Bronchial epithelial cell (primary cell): ENCODE measurements around the gene ARHGEF38. TPM values are rescaled to one million over a fixed set of nuclear protein-coding genes. Genes with fewer than 3 reads are reported as not detected.
A peak's percentile ranks its signal among the peaks of the same experiment; 100 is the strongest.

Experiments
- DNase-seq: peaks from one replicate; pipeline ENCODE4 v3.0.0-alpha.2; 2010; ENCODE audit warnings: low read depth
- FAIRE-seq: peaks from 2 replicates; lab custom pipeline; 2011; peaks lifted over from hg19 to GRCh38; lab: Jason Lieb, UNC
- H3K27me3 ChIP-seq: 2 replicates; pipeline ENCODE4 v1.5.1; 2011; ENCODE audit warnings: low read length; ENCODE audit not compliant: control insufficient read depth, insufficient read depth
- H3K36me3 ChIP-seq: 2 replicates; pipeline ENCODE4 v1.5.1; 2011; ENCODE audit warnings: low read length; ENCODE audit not compliant: control insufficient read depth, insufficient read depth
- H3K4me3 ChIP-seq: 2 replicates; pipeline ENCODE4 v1.5.1; 2011; ENCODE audit warnings: mild to moderate bottlenecking, low read depth, low read length, control low read depth
- CTCF ChIP-seq: IDR thresholded peaks from 2 replicates; pipeline ENCODE4 v1.5.1; 2011; ENCODE audit warnings: mild to moderate bottlenecking, moderate library complexity, low read length, control low read depth, inconsistent platforms; ENCODE audit not compliant: insufficient read depth, severe bottlenecking
- total RNA-seq: library from RNA; depleted of rRNA; stranded (reverse); fragments of >200 nt; gene quantifications from 2 replicates; pipeline ENCODE4 v1.2.1, GENCODE V29; 2014

Gene ARHGEF38
- total RNA-seq, 1 donor from 2014 or later = not detected

- no peak overlapping the region for H3K4me3 ChIP-seq
- TF ChIP-seq CTCF = no peak
- no peak for DNase-seq
- no peak for FAIRE-seq
- H3K27me3 ChIP-seq = no peaks in the 10 kb centered on the region
- no peaks in the 10 kb centered on the region for H3K36me3 ChIP-seq
Observed at GRCh38 chr4:105645440-105645839, 93.0 kb downstream of the ARHGEF38 start.

- no peak for TF ChIP-seq CTCF
- no peak for FAIRE-seq
- no peak for DNase-seq
- Histone ChIP-seq H3K27me3 (no peaks in the 10 kb centered on the region), H3K36me3 (no peaks in the 10 kb centered on the region), H3K4me3 (no peak overlapping the region)
Observed at GRCh38 chr4:105650190-105650589, 97.8 kb downstream of the ARHGEF38 start.

GRCh38 chr4:105651884-105652283 is 99.5 kb downstream of the ARHGEF38 start:
- no peak for TF ChIP-seq CTCF
- Histone ChIP-seq H3K36me3 (no peaks in the 10 kb centered on the region), H3K27me3 (no peaks in the 10 kb centered on the region), H3K4me3 (no peak overlapping the region)
- DNase-seq (no peak), FAIRE-seq (no peak)

- DNase-seq (no peak), FAIRE-seq (no peak)
- H3K27me3 ChIP-seq = no peaks in the 10 kb centered on the region
- TF ChIP-seq CTCF = no peak
- no peak overlapping the region for H3K4me3 ChIP-seq
- no peaks in the 10 kb centered on the region for H3K36me3 ChIP-seq
Observed at GRCh38 chr4:105652286-105652888, 100.0 kb downstream of the ARHGEF38 start.

GRCh38 chr4:105657117-105657765 is 104.8 kb downstream of the ARHGEF38 start:
- TF ChIP-seq CTCF = no peak
- H3K36me3 ChIP-seq = no peaks in the 10 kb centered on the region
- DNase-seq (peak; percentile 80), FAIRE-seq (no peak)
- H3K27me3 ChIP-seq = no peaks in the 10 kb centered on the region
- no peak overlapping the region for H3K4me3 ChIP-seq
